OCI-LY7 (cell line): ENCODE results near the gene DNMT3A.

Experiments used
- CTCF ChIP-seq: fragments of 200-600 bp; sonication (generic); conservative IDR thresholded peaks from 2 replicates; pipeline ENCODE4 v1.5.1; 2014; ENCODE audit warnings: mild to moderate bottlenecking, antibody characterized with exemption, low read length, moderate library complexity, mixed read lengths
- EZH2phosphoT487 ChIP-seq: fragments of 200-600 bp; sonication (generic); IDR thresholded peaks from 2 replicates; pipeline ENCODE4 v1.6.1; 2018; ENCODE audit warnings: low read depth, borderline replicate concordance, mild to moderate bottlenecking, mixed run types, antibody characterized with exemption, low read length, moderate library complexity, mixed read lengths

DNA sequence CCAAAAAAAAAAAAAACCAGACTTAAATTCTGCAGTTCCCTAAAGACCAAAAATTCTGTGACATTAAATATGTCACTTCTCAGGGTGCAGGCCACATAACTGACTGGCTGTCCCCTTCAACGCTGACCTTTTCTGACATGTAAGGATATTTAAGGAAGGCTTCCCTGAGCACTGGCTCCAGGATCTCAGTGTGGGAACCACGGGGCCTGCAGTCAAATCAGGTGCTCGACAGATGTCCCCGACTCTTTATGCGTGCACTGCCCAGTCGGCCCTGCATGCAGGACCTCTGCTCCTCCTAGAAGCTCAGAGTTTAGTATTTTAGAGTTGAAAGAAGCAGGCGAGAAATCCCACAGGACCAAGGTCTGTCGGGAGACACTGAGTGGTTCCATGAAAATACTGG, 104.0 kb downstream of the DNMT3A start:
- TF ChIP-seq CTCF (no peak), EZH2phosphoT487 (no peak)
